Thymus (tissue), 14 donors: ENCODE data around the gene POU2AF3. TPM values are rescaled to one million over a fixed set of nuclear protein-coding genes. Genes with fewer than 3 reads are reported as not detected.
A peak's percentile ranks its signal among the peaks of the same experiment; 100 is the strongest.

Experiments used
- DNase-seq, 9 donors: peaks; one replicate each; pipeline ENCODE4 v3.0.0-alpha.2; 2013; ENCODE audit warnings: low spot score in 9 of 9, low read depth in 6 of 9, missing footprints in 1 of 9
- H3K27ac ChIP-seq, 2 donors: one replicate each; pipeline ENCODE4 v1.5.1; 2013; ENCODE audit warnings: control low read depth in 1 of 2, low read depth in 1 of 2, low read length in 1 of 2, mild to moderate bottlenecking in 1 of 2, moderate library complexity in 1 of 2
- H3K27me3 ChIP-seq, 2 donors: one replicate each; pipeline ENCODE4 v1.5.1; 2013; ENCODE audit warnings: low read length in 1 of 2; ENCODE audit not compliant: control insufficient read depth in 2 of 2, insufficient read depth in 1 of 2
- H3K36me3 ChIP-seq, 2 donors: one replicate each; pipeline ENCODE4 v1.5.1; 2013; ENCODE audit warnings: low read length in 1 of 2, mild to moderate bottlenecking in 1 of 2, moderate library complexity in 1 of 2; ENCODE audit not compliant: control insufficient read depth in 2 of 2, insufficient read depth in 2 of 2
- H3K4me1 ChIP-seq, 2 donors: one replicate each; pipeline ENCODE4 v1.5.1; 2013; ENCODE audit warnings: low read length in 2 of 2; ENCODE audit not compliant: control insufficient read depth in 2 of 2, insufficient read depth in 2 of 2
- H3K4me3 ChIP-seq, 2 donors: one replicate each; pipeline ENCODE4 v1.5.1; 2013; ENCODE audit warnings: low read length in 2 of 2, control low read depth in 1 of 2, mild to moderate bottlenecking in 1 of 2
- H3K9me3 ChIP-seq, 2 donors: one replicate each; pipeline ENCODE4 v1.5.1; 2013; ENCODE audit warnings: low read length in 1 of 2, mild to moderate bottlenecking in 1 of 2; ENCODE audit not compliant: control insufficient read depth in 2 of 2, insufficient read depth in 1 of 2
- WGBS: extraction: QIAGEN DNeasy Blood & Tissue Kit; methylation state at CpG from one replicate; pipeline ENCODE4 v1.1.7; 2013; 5-methylcytosine and 5-hydroxymethylcytosine counted together
- long read RNA-seq, 10 donors: transcript quantifications; one replicate each; lab custom pipeline, GENCODE V29; 2026
- polyA plus RNA-seq: library from polyadenylated mRNA; stranded (reverse); fragments of 200-250 nt; gene quantifications from one replicate; pipeline ENCODE4 v1.2.3, GENCODE V29; 2013
- total RNA-seq: library from RNA; stranded (reverse); fragments of 120-200 nt; gene quantifications from one replicate; pipeline ENCODE4 v1.2.4, GENCODE V29; 2013
- donor health status: healthy.

The POU2AF3 gene
- total RNA-seq: 2.7 TPM
- polyA plus RNA-seq: 3.5 TPM
- long read RNA-seq, donor 1: 0 reads
- long read RNA-seq, donor 2: 0 reads
- long read RNA-seq, donor 3, partial matches to known transcripts: 0 of 1 reads
- long read RNA-seq, donor 3, other reads (novel, unspliced or antisense): 0 of 1 reads
- long read RNA-seq, donor 4, partial matches to known transcripts: 0 of 1 reads
- long read RNA-seq, donor 4, other reads (novel, unspliced or antisense): 0 of 1 reads
- long read RNA-seq, donor 5, partial matches to known transcripts: 0 of 2 reads
- long read RNA-seq, donor 5, other reads (novel, unspliced or antisense): 0 of 2 reads
- long read RNA-seq, donor 6: 0 reads
- long read RNA-seq, donor 7, partial matches to known transcripts: 0 of 9 reads
- long read RNA-seq, donor 7, other reads (novel, unspliced or antisense): 9 of 9 reads
- long read RNA-seq, donor 8: 0 reads
- long read RNA-seq, donor 9, partial matches to known transcripts: 0 of 2 reads
- long read RNA-seq, donor 9, other reads (novel, unspliced or antisense): 0 of 2 reads
- long read RNA-seq, donor 10, partial matches to known transcripts: 0 of 1 reads
- long read RNA-seq, donor 10, other reads (novel, unspliced or antisense): 0 of 1 reads

- H3K27ac ChIP-seq: peak within 1 kb of the TSS in 1 of 2 donors; percentile 32
- no peaks in the 10 kb centered on the region for H3K4me1 ChIP-seq
- DNase-seq: no peak
- H3K4me3 ChIP-seq: peak within 1 kb of the TSS; percentile 24 to 33
- H3K36me3 ChIP-seq: no peaks in the 10 kb centered on the region
- H3K9me3 ChIP-seq: no peaks in the 10 kb centered on the region
- WGBS: 20% methylated on average over 57 of the region's 57 CpGs
- peaks cover 31 to 60% of the 10 kb centered on the region in 2 donors for H3K27me3 ChIP-seq
Measured at GRCh38 chr11:111298413-111299100, at the start of gene POU2AF3. POU2AF3 (plus strand) TSS chr11:111298546; CDS start chr11:111298582, 36 bp downstream.

- Histone ChIP-seq H3K36me3 (no peaks in the 10 kb centered on the region), H3K9me3 (no peaks in the 10 kb centered on the region), H3K27me3 (no peaks in the 10 kb centered on the region), H3K4me3 (no peak overlapping the region), H3K27ac (no peak overlapping the region), H3K4me1 (no peaks in the 10 kb centered on the region)
- WGBS: 95% methylated on average over 2 of the region's 2 CpGs
- DNase-seq: no peak
Measured at GRCh38 chr11:111250936-111251335, 47.4 kb upstream of the POU2AF3 start.

GRCh38 chr11:111253131-111253530 is 45.2 kb upstream of the POU2AF3 start:
- Histone ChIP-seq H3K27ac (no peak overlapping the region), H3K27me3 (no peaks in the 10 kb centered on the region), H3K9me3 (no peaks in the 10 kb centered on the region), H3K4me1 (no peaks in the 10 kb centered on the region), H3K4me3 (no peak overlapping the region), H3K36me3 (no peaks in the 10 kb centered on the region)
- DNase-seq: no peak
- 88% methylated on average over 1 of the region's 1 CpG for WGBS

- H3K27me3 ChIP-seq: no peaks in the 10 kb centered on the region
- no peak overlapping the region for H3K27ac ChIP-seq
- H3K4me1 ChIP-seq: no peaks in the 10 kb centered on the region
- WGBS: 88% methylated on average over 5 of the region's 5 CpGs
- no peak overlapping the region for H3K4me3 ChIP-seq
- DNase-seq: no peak
- H3K36me3 ChIP-seq: no peaks in the 10 kb centered on the region
- no peaks in the 10 kb centered on the region for H3K9me3 ChIP-seq
Measured at GRCh38 chr11:111253630-111254029, 44.7 kb upstream of the POU2AF3 start.

- 80% methylated on average over 4 of the region's 4 CpGs for WGBS
Measured at GRCh38 chr11:111258046-111258445, 40.3 kb upstream of the POU2AF3 start.

GRCh38 chr11:111259896-111260295 is 38.5 kb upstream of the POU2AF3 start:
- H3K9me3 ChIP-seq: no peaks in the 10 kb centered on the region
- H3K4me1 ChIP-seq: no peaks in the 10 kb centered on the region
- WGBS: 98% methylated on average over 4 of the region's 4 CpGs
- H3K27me3 ChIP-seq: no peaks in the 10 kb centered on the region
- DNase-seq: no peak
- no peak overlapping the region for H3K4me3 ChIP-seq
- no peak overlapping the region for H3K27ac ChIP-seq
- H3K36me3 ChIP-seq: no peaks in the 10 kb centered on the region

More at GRCh38 chr11:111258046-111258445, 40.3 kb upstream of the POU2AF3 start:
- Histone ChIP-seq H3K9me3 (no peaks in the 10 kb centered on the region), H3K4me3 (no peak overlapping the region), H3K27ac (no peak overlapping the region), H3K27me3 (no peaks in the 10 kb centered on the region), H3K36me3 (no peaks in the 10 kb centered on the region), H3K4me1 (no peaks in the 10 kb centered on the region)
- DNase-seq: no peak

- DNase-seq: peak in 1 of 9 donors; percentile 7
- Histone ChIP-seq H3K36me3 (no peaks in the 10 kb centered on the region), H3K27ac (no peak overlapping the region), H3K27me3 (no peaks in the 10 kb centered on the region), H3K9me3 (no peaks in the 10 kb centered on the region), H3K4me3 (no peak overlapping the region), H3K4me1 (no peaks in the 10 kb centered on the region)
- WGBS: 22% methylated on average over 4 of the region's 4 CpGs
Measured at GRCh38 chr11:111260811-111261210, 37.5 kb upstream of the POU2AF3 start.

- no peaks in the 10 kb centered on the region for H3K4me1 ChIP-seq
- WGBS: 96% methylated on average over 1 of the region's 1 CpG
- DNase-seq: no peak
- no peak overlapping the region for H3K27ac ChIP-seq
- no peak overlapping the region for H3K4me3 ChIP-seq
- H3K27me3 ChIP-seq: no peaks in the 10 kb centered on the region
- H3K9me3 ChIP-seq: no peaks in the 10 kb centered on the region
- no peaks in the 10 kb centered on the region for H3K36me3 ChIP-seq
Measured at GRCh38 chr11:111264646-111265045, 33.7 kb upstream of the POU2AF3 start.

GRCh38 chr11:111265421-111265820 is 32.9 kb upstream of the POU2AF3 start:
- Histone ChIP-seq H3K27ac (no peak overlapping the region), H3K4me3 (no peak overlapping the region), H3K27me3 (no peaks in the 10 kb centered on the region), H3K4me1 (no peaks in the 10 kb centered on the region), H3K36me3 (no peaks in the 10 kb centered on the region), H3K9me3 (no peaks in the 10 kb centered on the region)
- no peak for DNase-seq
- WGBS: 95% methylated on average over 2 of the region's 2 CpGs
